ENCODE measurements around the gene CEP192. TPM values are rescaled to one million over a fixed set of nuclear protein-coding genes. Genes with fewer than 3 reads are reported as not detected.
"Not testable (repeated sequence)": the region's sequence is repeated elsewhere in the genome, so short reads cannot be mapped to it uniquely, and the experiment has no call there.

CEP192 gene
- total and polyA plus RNA-seq, 2 donors (not counting 1 experiment from before 2014, with no cell fraction given): 39.3 to 47.3 TPM

DNA sequence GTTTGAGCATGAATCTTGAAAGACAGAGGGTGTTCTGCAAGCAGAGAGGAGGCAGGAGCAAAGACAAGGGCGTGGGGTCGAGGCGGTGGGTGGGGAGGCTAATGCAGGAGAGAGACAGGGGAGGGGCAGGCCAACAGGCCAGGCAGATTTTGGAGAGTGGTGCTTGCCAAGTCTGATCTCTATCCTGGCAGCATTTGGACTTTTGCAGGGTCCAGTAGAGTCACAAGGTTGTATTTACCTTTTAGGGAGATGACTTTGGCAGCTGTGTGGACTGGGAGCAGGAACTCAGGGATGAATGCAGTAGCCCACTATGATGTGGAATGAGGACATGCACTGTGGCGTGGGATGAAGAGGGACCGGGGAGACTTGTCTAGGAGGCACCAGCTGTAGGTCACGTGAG is 15.7 kb upstream of the CEP192 start:
- Histone ChIP-seq H3K27ac (ENCODE audit: low read length in 2 of 2) (no peak overlapping the region), H3K4me1 (ENCODE audit: control insufficient read depth in 2 of 2, insufficient read depth in 2 of 2, low read length in 2 of 2) (no peaks in the 10 kb centered on the region), H3K79me2 (ENCODE audit: control insufficient read depth, insufficient read depth, low read length) (peaks cover 8% of the 10 kb centered on the region), H3K9ac (ENCODE audit: low read length) (no peak overlapping the region), H3K4me3 (ENCODE audit: control extremely low read depth in 1 of 5, extremely low read depth in 1 of 5, insufficient read depth in 1 of 5, low read depth in 2 of 5, low read length in 4 of 5) (no peak overlapping the region), H2AFZ (ENCODE audit: insufficient read depth, low read depth, low read length, poor library complexity, severe bottlenecking) (no peak overlapping the region), H3K4me2 (replicated peaks; ENCODE audit: low read depth, low read length, poor library complexity, severe bottlenecking) (no peak overlapping the region), H4K20me1 (ENCODE audit: control insufficient read depth, insufficient read depth, low read length, poor library complexity, severe bottlenecking) (no peaks in the 10 kb centered on the region), H3K27me3 (replicated peaks in 1 of 4; ENCODE audit: control extremely low read depth in 1 of 4, control insufficient read depth in 3 of 4, insufficient read depth in 4 of 4, low read length in 3 of 4) (no peaks in the 10 kb centered on the region), H3K9me3 (ENCODE audit: control extremely low read depth in 1 of 3, control insufficient read depth in 2 of 3, insufficient read depth in 1 of 3, low read length in 2 of 3) (no peaks in the 10 kb centered on the region), H3K36me3 (replicated peaks in 1 of 2; ENCODE audit: control extremely low read depth in 1 of 2, control insufficient read depth in 1 of 2, extremely low read depth in 1 of 2, insufficient read depth in 2 of 2, low read length in 1 of 2) (peaks cover 6 to 58% of the 10 kb centered on the region in 2 experiments)
- Mint-ChIP-seq H3K27ac (no peak overlapping the region), H3K9me3 (ENCODE audit: insufficient read depth) (no peaks in the 10 kb centered on the region), H3K4me3 (no peak overlapping the region), H3K4me1 (no peaks in the 10 kb centered on the region), H3K27me3 (no peaks in the 10 kb centered on the region)
- ChIA-PET POLR2A (no interaction called here), CTCF (interaction anchor here (0.6 kb wide), 1 partner anchor 137 kb away, joined by 3 read pairs; no protein-coding TSS in a partner anchor)
- ATAC-seq (ENCODE audit: low read depth) (no peak), DNase-seq (no peak)
- 96% methylated on average over 6 of the region's 6 CpGs for WGBS (ENCODE audit: insufficient coverage)
- TF ChIP-seq, protein P1, sequence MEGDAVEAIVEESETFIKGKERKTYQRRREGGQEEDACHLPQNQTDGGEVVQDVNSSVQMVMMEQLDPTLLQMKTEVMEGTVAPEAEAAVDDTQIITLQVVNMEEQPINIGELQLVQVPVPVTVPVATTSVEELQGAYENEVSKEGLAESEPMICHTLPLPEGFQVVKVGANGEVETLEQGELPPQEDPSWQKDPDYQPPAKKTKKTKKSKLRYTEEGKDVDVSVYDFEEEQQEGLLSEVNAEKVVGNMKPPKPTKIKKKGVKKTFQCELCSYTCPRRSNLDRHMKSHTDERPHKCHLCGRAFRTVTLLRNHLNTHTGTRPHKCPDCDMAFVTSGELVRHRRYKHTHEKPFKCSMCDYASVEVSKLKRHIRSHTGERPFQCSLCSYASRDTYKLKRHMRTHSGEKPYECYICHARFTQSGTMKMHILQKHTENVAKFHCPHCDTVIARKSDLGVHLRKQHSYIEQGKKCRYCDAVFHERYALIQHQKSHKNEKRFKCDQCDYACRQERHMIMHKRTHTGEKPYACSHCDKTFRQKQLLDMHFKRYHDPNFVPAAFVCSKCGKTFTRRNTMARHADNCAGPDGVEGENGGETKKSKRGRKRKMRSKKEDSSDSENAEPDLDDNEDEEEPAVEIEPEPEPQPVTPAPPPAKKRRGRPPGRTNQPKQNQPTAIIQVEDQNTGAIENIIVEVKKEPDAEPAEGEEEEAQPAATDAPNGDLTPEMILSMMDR (IDR thresholded peaks at IDR 0.05): no peak
- no peak for TF ChIP-seq EZH2 (IDR thresholded peaks at IDR 0.05; ENCODE audit: borderline replicate concordance, insufficient read depth, low read depth, low read length, poor library complexity, severe bottlenecking)
- intact Hi-C loops (cut with micrococcal nuclease): no loop called here

DNA sequence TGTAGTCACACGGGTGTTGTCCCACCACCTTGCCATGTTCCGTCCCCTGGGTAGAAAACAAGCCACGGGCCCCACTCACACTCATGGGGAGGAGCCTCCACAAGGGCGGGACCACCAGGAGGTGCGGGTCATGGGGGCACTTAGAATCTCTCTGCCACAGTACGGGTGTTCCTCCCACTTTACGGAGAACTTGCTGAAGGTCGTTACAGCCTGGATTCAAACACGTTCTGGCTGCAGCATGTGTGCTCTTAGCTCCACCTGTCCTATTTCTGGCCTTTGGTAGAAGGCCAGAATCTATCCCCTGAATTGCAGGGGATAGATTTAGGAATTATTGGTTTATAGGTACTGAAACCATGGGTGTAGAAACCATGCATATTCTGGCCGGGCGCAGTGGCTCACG is 14.9 kb upstream of the CEP192 start:
- H3K36me3 ChIP-seq (replicated peaks in 1 of 2; ENCODE audit: control extremely low read depth in 1 of 2, control insufficient read depth in 1 of 2, extremely low read depth in 1 of 2, insufficient read depth in 2 of 2, low read length in 1 of 2): peaks cover 4 to 54% of the 10 kb centered on the region in 2 experiments
- no peaks in the 10 kb centered on the region for H3K9me3 Mint-ChIP-seq (ENCODE audit: insufficient read depth)
- DNase-seq (no peak), ATAC-seq (ENCODE audit: low read depth) (no peak)
- H3K9me3 ChIP-seq (ENCODE audit: control extremely low read depth in 1 of 3, control insufficient read depth in 2 of 3, insufficient read depth in 1 of 3, low read length in 2 of 3): no peaks in the 10 kb centered on the region
- H3K4me3 Mint-ChIP-seq: no peak overlapping the region
- H4K20me1 ChIP-seq (ENCODE audit: control insufficient read depth, insufficient read depth, low read length, poor library complexity, severe bottlenecking): no peaks in the 10 kb centered on the region
- TF ChIP-seq, protein P1 (IDR thresholded peaks at IDR 0.05): no peak
- no peak for TF ChIP-seq EZH2 (IDR thresholded peaks at IDR 0.05; ENCODE audit: borderline replicate concordance, insufficient read depth, low read depth, low read length, poor library complexity, severe bottlenecking)
- no peak overlapping the region for H3K4me2 ChIP-seq (replicated peaks; ENCODE audit: low read depth, low read length, poor library complexity, severe bottlenecking)
- H3K4me3 ChIP-seq (ENCODE audit: control extremely low read depth in 1 of 5, extremely low read depth in 1 of 5, insufficient read depth in 1 of 5, low read depth in 2 of 5, low read length in 4 of 5): no peak overlapping the region
- intact Hi-C loops (cut with micrococcal nuclease): no loop called here
- no peaks in the 10 kb centered on the region for H3K27me3 ChIP-seq (replicated peaks in 1 of 4; ENCODE audit: control extremely low read depth in 1 of 4, control insufficient read depth in 3 of 4, insufficient read depth in 4 of 4, low read length in 3 of 4)
- no peak overlapping the region for H3K9ac ChIP-seq (ENCODE audit: low read length)
- H3K4me1 Mint-ChIP-seq: no peaks in the 10 kb centered on the region
- no peaks in the 10 kb centered on the region for H3K4me1 ChIP-seq (ENCODE audit: control insufficient read depth in 2 of 2, insufficient read depth in 2 of 2, low read length in 2 of 2)
- POLR2A ChIA-PET: no interaction called here
- 90% methylated on average over 12 of the region's 12 CpGs for WGBS (ENCODE audit: insufficient coverage)
- no peak overlapping the region for H3K27ac ChIP-seq (ENCODE audit: low read length in 2 of 2)
- no peaks in the 10 kb centered on the region for H3K27me3 Mint-ChIP-seq
- H3K79me2 ChIP-seq (ENCODE audit: control insufficient read depth, insufficient read depth, low read length): peaks cover 8% of the 10 kb centered on the region
- H3K27ac Mint-ChIP-seq: no peak overlapping the region
- CTCF ChIA-PET: no interaction called here
- no peak overlapping the region for H2AFZ ChIP-seq (ENCODE audit: insufficient read depth, low read depth, low read length, poor library complexity, severe bottlenecking)

GRCh38 chr18:12980065-12980464 is 11.1 kb upstream of the CEP192 start:
- H3K4me1 ChIP-seq (ENCODE audit: control insufficient read depth in 2 of 2, insufficient read depth in 2 of 2, low read length in 2 of 2); H2AFZ ChIP-seq (ENCODE audit: insufficient read depth, low read depth, low read length, poor library complexity, severe bottlenecking); ATAC-seq (ENCODE audit: low read depth); CTCF ChIA-PET; DNase-seq; H3K9me3 ChIP-seq (ENCODE audit: control extremely low read depth in 1 of 3, control insufficient read depth in 2 of 3, insufficient read depth in 1 of 3, low read length in 2 of 3); POLR2A ChIA-PET; H3K4me1 Mint-ChIP-seq; H3K79me2 ChIP-seq (ENCODE audit: control insufficient read depth, insufficient read depth, low read length); H3K9me3 Mint-ChIP-seq (ENCODE audit: insufficient read depth); H3K27me3 ChIP-seq (replicated peaks in 1 of 4; ENCODE audit: control extremely low read depth in 1 of 4, control insufficient read depth in 3 of 4, insufficient read depth in 4 of 4, low read length in 3 of 4); H3K27ac Mint-ChIP-seq; H3K4me3 ChIP-seq (ENCODE audit: control extremely low read depth in 1 of 5, extremely low read depth in 1 of 5, insufficient read depth in 1 of 5, low read depth in 2 of 5, low read length in 4 of 5); intact Hi-C loops (cut with micrococcal nuclease); H4K20me1 ChIP-seq (ENCODE audit: control insufficient read depth, insufficient read depth, low read length, poor library complexity, severe bottlenecking); H3K27me3 Mint-ChIP-seq; H3K4me2 ChIP-seq (replicated peaks; ENCODE audit: low read depth, low read length, poor library complexity, severe bottlenecking); H3K9ac ChIP-seq (ENCODE audit: low read length); H3K27ac ChIP-seq (ENCODE audit: low read length in 2 of 2); H3K4me3 Mint-ChIP-seq: not testable (repeated sequence)
- peaks cover 7 to 48% of the 10 kb centered on the region in 2 experiments for H3K36me3 ChIP-seq (replicated peaks in 1 of 2; ENCODE audit: control extremely low read depth in 1 of 2, control insufficient read depth in 1 of 2, extremely low read depth in 1 of 2, insufficient read depth in 2 of 2, low read length in 1 of 2)
- no CpG with 5 or more reads among the region's 34 CpGs for WGBS (ENCODE audit: insufficient coverage)
